Occipital lobe (tissue), 2 donors: ENCODE data around the gene DPP6. TPM values are rescaled to one million over a fixed set of nuclear protein-coding genes. Genes with fewer than 3 reads are reported as not detected.
"Not testable (repeated sequence)": the region's sequence is repeated elsewhere in the genome, so short reads cannot be mapped to it uniquely, and the experiment has no call there.

ENCODE experiments used
- DNase-seq: peaks from one replicate; lab custom pipeline; 2025; lab: John Stamatoyannopoulos, UW
- total RNA-seq: library from RNA; depleted of rRNA; stranded (reverse); fragments of >200 nt; gene quantifications from one replicate; pipeline ENCODE4 v1.2.3, GENCODE V29; 2014

The DPP6 gene
- total RNA-seq, 1 donor from 2014 or later: 36.7 TPM

- no peak for DNase-seq
These were observed 867.4 kb downstream of the DPP6 start for GRCh38 chr7:154919344-154920225.

GRCh38 chr7:154922472-154922871 lies 870.3 kb downstream of the DPP6 start:
- DNase-seq: not testable (repeated sequence)

GRCh38 chr7:154927624-154928125 lies 875.5 kb downstream of the DPP6 start:
- DNase-seq: no peak

GRCh38 chr7:154928136-154929005 lies 876.2 kb downstream of the DPP6 start:
- no peak for DNase-seq

GRCh38 chr7:154929006-154929726 lies 877.0 kb downstream of the DPP6 start:
- DNase-seq: no peak

- no peak for DNase-seq
These were observed 879.7 kb downstream of the DPP6 start for GRCh38 chr7:154931906-154932305.

GRCh38 chr7:154934353-154934952 lies 882.3 kb downstream of the DPP6 start:
- not testable (repeated sequence) for DNase-seq

DNA sequence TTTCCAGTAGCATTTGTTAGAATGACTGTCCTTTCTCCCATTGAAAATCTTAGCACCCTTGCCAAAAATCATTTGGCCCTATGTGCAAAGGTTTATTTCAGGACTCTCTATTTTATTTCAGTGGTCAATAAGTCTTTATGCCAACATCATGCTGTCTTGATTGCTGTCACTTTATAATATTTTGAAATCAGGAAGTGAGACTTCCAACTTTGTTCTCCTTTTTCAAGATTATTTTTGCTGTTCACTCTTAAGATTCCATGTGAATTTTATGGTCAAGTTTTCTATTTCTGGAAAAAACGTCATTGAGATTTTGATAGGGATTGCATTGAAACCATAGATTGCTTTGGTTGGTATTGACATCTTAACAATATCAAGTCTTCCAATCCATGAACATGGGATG lies 885.6 kb downstream of the DPP6 start:
- no peak for DNase-seq

DNA sequence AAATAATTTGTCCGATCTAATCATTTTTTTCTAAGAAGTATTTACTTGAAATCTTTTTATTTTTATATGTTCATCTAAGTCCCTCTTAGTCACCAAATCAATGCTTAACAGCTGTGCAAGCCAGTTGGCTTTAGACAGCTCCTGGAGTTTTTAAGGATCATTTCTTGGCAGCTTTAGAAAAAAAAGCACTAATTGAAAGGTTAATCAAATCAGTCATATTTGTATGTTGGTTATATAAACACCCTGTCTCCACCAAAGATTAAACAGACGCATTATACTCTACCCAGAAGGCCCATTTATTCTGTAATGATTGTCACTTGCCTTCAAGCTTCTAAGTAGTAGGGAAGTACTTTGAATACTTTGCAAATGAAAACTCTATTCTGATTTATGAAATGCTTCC lies 890.5 kb downstream of the DPP6 start:
- no peak for DNase-seq
